GM21423 (cell line): Measurements from ENCODE around the gene SBF2.
"Not testable (repeated sequence)": the region's sequence is repeated elsewhere in the genome, so short reads cannot be mapped to it uniquely, and the experiment has no call there.

Experiments
- ATAC-seq: cut with Tn5 transposase; IDR thresholded peaks from one replicate; pipeline ENCODE4 v1.9.1; 2021; ENCODE audit warnings: mild to moderate bottlenecking, moderate library complexity; ENCODE audit not compliant: unreplicated experiment

Gene SBF2

DNA sequence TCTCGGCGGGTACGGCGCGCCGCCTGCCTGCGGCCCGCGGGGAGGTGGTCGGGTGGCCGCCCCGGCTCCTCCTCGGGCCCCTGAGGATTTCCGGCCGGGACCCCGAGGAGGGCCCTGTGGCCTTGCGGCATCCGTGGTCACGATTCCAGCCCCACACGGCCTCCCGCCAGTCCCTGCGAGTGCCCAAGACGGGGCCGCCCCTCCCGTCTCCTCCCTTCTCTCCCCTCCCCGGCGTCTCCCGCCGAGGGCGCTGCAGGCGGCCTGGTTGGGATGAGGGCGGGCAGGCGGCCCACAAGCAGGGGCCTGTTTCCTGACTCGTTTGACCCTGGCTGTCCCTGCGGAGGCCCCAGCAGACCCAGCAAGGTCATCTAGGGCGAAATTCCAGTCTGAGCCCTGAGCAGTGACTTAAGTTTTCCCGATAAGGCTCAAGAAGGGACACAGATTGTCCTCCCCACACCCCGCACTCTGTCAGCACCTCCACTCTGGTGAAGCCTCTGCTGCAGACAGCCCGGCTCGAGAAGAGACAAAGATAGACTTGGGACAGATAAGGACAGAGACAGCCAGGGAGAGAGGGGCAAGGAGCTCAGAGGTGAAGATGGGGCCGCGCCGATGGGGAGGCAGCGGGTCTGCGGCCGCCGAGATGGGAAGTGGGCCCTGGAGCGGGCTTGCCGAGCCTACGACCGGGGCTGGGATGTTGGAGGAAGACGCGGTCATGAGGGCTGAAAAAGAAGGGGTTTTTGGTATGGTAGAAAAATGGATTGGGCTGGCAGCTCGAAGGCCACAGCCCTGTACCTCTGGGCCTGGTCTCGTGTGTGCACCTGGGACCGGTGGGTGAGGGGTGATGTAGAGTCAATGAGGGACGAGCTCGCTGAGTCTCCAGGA is 535.1 kb downstream of the SBF2 start:
- ATAC-seq = peak; percentile 19

DNA sequence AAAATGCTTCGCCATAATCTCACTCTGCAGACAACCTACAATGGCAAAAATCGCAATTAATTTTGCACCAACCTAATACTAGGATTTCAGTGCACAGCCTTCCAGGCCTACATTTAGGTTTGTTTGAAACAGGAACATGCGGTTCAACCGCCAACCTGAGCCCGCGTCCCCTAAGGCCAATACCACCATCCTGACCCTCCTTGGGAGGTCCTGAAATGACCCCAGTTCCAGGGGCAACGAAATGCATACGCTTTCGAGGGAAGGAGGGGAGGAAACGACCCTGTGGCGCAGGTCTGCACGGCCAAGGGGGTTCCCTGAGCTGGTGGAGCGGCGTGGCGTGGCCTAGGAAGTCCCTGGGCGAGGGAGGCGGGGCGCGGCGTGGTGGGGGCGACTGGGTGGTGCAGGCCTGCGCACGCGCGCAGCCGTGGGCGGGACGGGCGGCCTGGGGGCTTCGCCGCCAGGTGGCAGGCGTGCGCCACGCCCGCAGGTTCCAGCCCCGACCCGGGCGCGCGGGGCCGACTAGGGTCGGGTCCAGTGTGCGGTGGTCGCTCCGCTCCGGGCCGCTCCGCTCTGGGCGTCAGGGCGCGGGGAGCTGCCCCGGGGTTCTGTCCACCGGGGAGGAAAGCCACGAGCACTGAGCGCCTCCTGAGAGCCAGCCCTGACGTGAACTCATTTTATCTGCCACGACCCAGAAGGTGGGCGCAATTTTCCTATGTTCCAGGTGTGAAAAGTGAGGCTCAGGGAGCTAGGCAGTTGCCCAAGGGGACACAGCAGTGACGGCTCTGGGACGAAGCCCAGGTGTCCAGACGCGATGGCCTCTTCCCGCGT is 536.0 kb downstream of the SBF2 start:
- peak; percentile 66 for ATAC-seq

DNA sequence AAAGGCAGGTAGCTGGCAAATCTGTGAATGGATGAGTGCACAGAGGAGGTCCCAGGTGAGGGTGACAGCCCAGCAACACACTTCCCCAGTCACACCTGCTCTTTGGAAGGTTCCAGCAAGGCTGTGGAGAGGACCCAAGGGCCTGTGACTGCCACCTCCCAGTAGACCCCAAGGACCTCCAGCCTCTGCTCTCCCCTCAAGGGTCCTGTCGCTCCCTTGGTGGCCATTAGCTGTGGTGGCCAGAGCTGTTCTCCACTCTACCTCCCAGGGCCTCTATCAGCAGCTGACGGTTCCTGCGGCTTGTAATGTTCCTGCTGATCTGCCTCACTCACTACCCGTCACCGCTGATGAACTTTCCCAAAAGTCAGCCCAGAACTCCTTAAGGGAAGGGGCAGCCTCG is 537.1 kb downstream of the SBF2 start:
- no peak for ATAC-seq

DNA sequence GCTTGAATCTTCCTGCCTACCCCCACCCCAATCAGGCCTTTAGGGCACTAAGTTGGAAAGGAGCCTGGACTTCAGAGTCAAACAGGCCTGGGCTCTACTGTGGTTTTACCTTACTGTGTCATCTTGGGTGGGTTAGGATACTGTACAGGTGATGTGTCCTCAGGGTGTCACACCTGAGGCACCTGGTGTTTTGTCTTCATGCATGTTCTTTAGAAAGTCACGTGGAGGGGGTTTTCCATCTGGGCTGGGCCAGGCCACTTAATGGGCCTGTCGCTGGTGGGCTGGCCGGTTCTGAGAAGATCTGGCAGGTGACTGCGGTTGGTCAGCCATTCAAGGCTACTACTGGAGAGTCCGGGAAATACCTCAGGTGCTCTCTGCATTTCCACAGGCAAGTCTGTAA is 537.6 kb downstream of the SBF2 start:
- ATAC-seq = no peak

DNA sequence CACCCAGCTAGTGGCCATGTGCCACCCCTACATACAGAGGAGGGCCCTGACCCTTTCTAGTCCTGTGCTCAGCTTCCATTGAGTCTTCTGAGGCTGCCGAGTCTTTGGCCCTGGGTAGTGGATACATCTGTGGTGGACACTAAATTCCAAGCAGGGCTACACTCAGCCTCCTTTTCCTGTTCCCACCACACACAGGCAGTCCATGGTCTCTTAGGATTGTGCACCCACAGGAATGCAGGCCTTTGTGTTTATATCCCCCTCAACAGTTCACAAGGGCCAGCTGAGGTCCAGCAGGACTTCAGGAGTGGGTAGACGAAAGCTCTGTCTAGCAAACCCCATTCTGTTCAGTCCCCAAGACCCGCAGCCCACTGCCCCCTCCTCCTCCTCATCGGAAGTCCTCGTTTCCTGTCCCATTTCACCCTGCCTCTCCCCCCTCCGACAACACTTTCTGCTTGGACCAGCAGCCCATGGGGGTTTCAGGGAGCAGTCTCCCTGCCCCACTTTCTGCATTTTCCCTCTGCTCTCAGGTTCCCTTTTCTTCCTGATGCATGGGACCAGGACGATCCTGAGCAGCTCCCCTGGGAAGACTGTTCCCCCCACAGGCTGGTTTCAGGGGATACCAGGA is 538.3 kb downstream of the SBF2 start:
- ATAC-seq = no peak

DNA sequence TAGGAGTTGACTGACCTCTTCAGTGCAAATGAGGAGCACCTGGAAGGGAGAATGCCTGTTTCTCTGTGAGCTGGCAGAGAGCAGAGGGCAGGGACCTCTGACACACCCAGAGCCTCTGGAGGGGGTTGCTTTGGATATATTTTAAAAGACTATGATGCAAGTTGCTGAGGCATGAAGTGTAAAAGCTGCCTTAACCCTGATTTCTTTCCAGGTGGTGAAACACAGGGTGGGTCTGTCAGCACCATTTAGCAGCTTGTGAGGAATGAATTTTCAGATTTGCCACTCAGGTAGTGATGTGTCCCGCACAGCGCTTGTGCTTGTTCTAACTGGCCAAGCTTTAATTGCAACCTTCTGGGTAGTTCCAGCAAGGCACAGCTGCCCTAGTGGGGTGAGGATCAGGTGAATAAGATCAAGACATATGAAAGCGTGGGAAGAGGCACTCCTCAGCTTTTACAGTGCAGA is 540.0 kb downstream of the SBF2 start:
- no peak for ATAC-seq

DNA sequence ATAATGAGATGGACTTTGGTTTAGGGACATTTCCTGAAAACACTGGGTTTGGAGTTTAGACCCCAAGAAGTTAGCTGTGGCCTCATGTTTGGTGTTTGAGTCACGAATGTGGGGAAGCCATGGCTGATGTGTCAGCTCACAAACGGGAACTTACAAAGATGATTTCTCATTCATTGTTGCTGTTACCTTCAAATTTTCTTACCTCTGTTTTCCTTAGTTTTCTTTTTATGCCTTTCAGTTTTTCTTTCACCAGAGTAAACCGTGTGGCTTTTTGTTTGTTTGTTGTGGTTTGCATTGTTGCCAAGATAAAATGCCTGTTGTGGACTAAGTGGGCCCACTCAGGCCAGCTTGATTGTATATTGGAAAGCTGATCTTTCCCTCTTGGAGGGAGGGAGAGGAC is 541.0 kb downstream of the SBF2 start:
- no peak for ATAC-seq

DNA sequence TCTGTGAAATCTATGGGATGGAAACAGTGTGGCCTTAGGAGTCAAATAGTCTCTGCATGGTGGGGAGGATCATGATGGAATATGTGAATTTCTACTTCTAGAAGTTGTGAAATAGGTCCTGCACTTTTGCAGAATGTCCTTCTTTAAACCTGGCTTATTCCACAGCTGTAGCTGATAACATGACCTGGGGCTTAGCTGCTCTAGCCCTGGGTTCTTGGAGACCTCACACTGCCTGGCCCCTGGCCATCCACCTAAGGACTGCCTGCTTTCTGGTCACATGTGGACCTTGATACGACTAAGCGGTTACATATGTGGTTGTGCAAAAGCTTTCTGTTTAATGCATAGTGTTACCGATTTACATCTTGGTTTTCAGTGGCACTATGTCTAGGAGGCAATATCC is 541.9 kb downstream of the SBF2 start:
- ATAC-seq = no peak

DNA sequence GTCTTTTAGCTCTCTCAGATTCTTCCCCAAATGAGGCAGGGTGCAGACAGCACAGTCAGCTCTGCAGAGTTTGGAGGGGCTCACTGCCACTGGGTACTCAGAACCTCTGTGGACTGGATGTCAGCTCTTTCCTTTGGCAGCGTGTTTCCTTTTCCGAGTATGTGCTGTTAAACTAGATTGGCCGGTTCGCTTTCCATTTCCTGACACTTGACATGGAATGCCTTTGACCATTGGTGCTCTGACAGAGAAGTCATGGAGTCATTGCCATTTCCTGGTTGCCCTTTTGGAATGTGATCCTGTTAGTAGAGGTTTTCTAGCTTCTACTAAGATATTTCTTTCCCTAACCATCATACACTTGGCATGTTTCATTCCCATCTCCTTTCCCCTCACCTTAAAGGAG is 543.5 kb downstream of the SBF2 start:
- no peak for ATAC-seq

DNA sequence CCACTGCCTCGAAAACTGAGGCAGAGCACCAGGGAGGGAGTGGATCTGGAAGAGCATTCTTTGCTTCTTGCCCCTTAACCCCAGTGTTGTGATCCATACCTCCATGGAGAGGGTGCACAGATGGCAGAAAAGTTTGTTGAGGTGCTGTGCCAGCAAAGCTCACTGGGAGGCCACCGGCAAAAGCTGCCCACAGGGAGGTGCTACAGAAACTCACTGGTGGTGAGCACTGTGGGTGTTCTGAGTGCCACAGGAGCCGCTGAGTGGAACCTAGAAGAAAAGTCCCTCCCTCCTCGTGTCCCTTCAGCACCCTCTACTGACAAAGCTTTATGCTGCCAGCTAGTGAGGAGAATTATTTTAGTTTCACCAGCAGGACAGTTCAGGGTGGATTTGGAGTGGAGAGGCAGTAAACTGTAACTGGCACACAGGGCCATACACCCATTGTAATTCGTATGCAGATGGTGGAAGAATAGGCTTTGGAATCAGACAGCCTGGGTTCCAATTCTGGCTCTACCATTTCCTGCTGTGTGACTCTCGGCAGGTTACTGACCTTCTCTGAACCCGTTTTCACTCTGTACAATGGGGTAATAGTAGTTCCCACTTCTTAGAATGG is 545.6 kb downstream of the SBF2 start:
- peak; percentile 68 for ATAC-seq

DNA sequence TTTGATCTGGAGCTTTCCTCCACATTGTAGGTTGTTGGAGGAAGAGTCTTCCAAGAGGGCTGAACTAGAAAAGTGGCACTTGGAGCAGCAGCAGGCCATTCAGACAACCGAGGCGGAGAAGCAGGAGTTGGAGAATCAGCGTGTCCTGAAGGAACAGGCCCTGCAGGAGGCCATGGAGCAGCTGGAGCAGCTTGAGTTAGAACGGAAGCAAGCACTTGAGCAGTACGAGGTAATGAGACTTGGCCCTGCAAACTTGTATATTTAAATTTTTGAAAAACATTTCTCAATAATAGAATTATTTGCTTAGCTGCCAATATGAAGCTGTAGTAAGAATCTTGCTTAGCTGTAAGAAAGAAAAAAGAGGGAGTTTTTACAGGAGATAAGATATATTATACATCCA is 546.2 kb downstream of the SBF2 start:
- no peak for ATAC-seq

DNA sequence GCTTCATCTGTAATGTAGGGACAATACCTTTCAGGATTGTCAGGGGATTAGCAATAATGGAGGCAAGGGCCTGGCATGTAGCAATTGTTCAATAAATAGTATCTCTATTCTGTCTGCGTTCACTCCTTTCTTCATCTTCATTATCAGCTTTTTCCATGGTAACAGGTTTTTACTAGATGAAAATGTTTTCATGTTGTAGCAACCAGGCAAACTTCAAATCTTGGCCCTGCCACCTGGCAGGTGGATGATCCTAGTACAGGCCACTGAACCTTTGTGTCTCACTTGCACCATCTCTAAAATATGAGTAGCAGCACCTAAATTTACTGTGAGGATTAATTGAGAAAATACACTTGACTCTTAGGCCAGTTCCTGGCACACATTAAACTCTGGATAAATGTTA is 546.8 kb downstream of the SBF2 start:
- ATAC-seq = no peak

DNA sequence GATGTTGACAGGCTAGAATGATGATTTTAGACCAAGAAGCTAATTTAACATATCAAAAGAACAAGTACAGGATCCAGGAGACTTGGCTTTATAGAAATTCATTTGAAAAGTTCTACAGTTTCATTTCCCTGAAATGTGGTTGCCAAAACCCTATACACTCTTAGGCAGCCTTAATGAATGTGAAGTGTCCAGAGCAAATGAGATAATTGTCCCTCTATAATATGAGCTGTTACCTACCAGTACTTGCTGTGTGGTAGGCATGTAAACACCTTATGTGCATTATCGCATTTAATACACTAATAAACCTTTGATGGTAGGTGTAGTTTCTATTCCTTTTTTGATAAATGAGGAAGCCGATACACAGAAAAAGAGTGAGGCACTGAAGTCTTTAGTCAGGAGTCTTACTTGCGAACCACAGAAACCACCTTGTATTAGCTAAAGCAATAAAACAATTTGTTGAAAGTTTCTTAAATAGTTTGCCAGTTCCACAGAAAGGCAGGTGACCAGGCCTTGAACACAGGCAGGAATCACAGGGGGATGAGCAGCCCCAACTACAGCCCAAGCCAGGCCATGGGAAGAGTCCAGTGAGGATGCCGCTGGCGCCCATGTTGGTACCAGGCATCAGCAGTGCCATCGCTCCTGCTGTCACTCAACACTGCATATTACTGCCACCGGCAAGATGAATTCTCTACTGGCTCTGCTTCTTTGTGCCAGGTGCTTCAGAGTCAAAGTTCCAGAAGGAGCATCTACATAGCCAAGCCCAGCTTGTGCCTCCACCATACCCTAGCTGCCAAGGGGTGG is 548.4 kb downstream of the SBF2 start:
- peak; percentile 51 for ATAC-seq

DNA sequence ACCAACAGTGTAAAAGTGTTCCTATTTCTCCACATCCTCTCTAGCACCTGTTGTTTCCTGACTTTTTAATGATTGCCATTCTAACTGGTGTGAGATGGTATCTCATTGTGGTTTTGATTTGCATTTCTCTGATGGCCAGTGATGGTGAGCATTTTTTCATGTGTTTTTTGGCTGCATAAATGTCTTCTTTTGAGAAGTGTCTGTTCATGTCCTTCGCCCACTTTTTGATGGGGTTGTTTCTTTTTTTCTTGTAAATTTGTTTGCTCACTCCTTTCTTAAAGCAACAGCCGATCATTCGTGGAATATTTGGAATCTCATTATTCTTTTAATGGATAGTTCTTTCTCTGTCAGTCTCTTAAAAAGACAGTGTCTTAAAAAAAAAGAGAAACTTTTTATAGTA is 550.5 kb downstream of the SBF2 start:
- ATAC-seq = not testable (repeated sequence)

DNA sequence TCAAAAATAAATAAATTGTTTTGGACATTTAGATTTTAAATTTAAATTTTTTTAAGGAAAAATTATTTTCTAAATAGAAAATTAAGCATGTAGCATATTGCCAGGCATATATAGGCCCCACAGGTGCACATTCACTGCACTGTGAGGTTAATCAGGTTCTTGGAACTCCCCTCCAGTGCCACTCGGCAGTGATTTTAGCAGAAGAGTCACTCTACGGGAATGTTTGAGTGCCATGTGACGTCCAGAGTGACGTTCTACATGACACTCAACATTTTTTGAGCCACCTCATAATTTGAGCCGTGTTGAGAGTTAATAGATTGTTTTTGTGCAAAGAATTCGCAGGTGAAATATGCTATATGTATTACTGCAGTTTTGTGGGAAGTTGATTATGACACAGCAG is 552.8 kb downstream of the SBF2 start:
- no peak for ATAC-seq

DNA sequence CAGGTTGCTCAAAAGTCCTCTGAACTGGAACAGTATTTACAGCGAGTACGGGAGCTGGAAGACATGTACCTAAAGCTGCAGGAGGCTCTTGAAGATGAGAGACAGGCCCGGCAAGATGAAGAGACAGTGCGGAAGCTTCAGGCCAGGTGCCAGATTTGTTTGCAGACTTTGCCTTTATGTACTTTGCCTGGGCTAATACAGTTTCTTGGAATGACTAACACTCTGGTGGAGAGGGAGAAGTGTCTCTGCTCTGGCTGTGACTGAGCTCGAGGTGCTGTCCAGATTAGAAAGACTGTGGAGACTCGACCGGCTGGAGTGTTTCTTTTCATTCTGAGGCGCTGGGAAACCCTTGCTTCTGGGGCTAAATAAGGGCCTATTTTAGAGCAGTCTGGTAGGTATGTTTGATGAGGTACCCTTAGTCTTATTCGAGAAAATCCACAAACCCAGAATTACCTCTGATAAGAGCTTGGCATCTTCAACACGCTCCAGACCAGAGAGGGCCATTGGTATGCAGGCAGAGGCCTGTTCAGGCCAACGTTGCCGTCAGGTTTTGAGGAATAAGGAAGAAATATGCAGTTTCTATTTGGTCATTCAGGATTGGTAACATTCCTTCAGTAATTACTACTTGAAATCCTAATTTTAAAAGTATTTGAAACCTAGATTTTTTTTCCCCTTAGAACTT is 553.7 kb downstream of the SBF2 start:
- ATAC-seq = no peak

DNA sequence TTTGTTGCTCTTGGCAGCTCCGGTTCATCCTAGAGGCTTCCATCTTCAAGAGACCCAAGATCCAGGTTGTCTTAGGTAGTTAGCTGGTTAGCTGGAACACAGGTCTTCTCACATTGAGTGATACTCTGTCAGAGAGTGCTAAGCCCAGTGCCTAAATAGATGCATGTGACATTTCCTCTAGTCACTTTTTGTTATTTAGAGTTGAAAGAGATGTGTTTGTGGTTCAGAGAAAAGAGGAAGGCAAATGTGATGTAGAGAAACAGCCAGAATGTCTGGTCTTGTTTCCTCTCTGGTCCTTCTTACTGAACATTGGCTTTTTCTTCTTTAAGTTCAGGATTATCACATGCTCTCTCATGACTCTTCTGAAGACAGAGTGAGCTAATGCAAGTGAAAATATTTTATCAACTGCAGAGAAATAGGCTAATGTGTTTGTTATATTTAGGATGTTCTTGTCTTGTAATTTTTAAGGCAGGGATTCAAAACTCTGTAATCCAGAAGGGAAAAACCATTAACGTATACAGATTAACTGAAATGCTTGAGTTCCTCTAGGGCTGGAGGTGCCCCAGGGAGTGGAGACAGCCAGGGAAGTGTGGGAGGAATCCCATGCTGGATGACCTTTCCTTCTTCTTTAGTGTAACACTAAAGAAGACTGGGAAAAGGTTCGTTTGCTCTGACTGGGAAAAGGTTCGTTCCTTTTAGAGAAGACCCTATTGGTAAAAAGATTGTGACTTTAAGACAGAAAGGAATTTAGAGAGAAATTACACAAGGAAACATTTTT is 554.7 kb downstream of the SBF2 start:
- ATAC-seq = peak; percentile 67

DNA sequence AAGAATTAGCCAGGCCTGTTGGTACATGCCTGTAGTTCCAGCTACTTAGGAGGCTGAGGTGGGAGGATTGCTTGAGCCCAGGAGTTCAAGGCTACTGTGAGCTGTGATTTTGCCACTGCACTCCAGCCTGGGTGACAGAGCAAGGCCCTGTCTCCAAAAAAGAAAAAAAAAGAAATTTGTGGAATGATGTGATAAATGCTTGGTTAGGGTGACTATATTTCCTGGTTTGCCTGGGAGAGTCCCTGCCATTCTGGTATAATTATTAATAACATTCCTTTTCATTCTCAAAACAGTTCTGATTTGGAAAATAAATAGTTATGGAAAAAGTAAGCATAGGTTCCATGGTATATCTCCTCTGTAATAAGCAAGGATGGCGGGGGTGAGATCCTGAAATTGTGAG is 555.3 kb downstream of the SBF2 start:
- ATAC-seq = no peak

DNA sequence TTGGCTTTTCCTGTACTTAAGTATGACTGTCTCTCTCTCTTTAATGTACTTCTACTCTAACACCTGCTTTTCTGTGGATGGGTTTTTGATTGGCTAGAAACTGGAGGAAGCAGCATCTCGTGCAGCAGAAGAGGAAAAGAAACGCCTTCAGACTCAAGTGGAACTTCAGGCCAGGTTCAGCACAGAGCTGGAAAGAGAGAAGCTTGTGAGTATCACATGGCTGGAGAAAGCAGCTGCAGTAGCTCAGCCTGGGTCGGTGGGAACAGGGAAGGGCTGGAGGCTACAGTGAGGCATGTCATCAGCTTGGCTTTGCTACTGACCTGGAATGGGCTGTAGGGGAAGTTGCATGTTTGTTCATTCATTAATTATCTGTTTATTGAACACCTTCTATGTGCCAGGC is 555.9 kb downstream of the SBF2 start:
- no peak for ATAC-seq
